ENCODE results near the gene STRN3. TPM values are rescaled to one million over a fixed set of nuclear protein-coding genes. Genes with fewer than 3 reads are reported as not detected.

Gene STRN3
- total and polyA plus RNA-seq, 2 of the 8 experiments (the other 6 are each of a cell fraction or from before 2014, with no cell fraction given): 8.7 to 38.1 TPM

DNA sequence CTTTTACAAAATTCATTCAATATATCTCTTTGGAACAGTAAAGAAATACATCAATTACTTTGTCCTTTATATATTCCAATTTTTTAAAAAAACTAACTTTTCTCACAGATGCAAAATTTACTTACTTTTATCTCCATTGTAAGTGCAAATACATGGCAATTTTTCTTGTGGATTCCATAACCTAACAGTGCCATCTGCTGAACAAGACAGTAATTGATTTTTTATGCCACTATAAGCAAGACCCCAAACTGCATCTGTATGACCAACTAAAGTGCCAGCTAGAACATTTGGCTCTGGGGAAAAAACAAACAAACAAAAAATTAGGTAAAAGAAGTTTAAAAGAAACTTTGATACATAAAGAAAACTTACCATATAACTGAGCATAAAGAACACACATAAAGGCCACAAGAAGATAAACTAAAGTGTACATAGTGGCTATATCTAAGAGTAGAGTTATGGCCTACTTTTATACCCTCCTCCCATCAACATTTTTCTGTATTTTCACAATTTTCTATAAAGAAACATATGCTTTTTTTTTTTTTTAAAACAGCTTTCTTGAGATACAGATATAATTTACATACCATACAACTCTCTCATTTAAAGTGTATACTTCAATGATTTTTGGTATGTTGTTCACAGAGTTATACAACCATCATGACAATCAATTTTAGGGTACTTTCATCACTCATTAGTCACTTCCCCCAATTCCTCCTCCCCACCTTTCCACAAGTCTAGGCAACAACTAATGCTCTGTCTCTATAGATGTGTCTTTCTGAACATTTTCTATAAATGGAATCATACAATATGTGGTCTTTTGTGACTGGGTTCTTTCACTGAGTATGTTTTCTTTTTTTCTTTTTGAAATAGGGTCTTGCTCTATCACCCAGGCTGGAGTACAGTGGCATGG lies 119.2 kb downstream of the STRN3 start:
- Histone ChIP-seq H2BK12ac (ENCODE audit: low read depth, low read length) (no peak overlapping the region), H3K18ac (ENCODE audit: extremely low read depth, low read length) (no peak overlapping the region), H2BK120ac (replicated peaks; ENCODE audit: low read depth, low read length) (no peak overlapping the region), H2BK5ac (ENCODE audit: low read depth, low read length) (no peak overlapping the region), H4K5ac (ENCODE audit: insufficient read length, low read depth, low read length) (no peak overlapping the region), H3K27me3 (replicated peaks in 1 of 4; ENCODE audit: control insufficient read depth in 3 of 4, extremely low read depth in 1 of 4, insufficient read depth in 3 of 4, low read length in 3 of 4) (no peaks in the 10 kb centered on the region), H3K4me1 (replicated peaks in 1 of 4; ENCODE audit: control insufficient read depth in 3 of 4, insufficient read depth in 4 of 4, low read length in 3 of 4) (no peaks in the 10 kb centered on the region), H4K8ac (ENCODE audit: extremely low read depth, insufficient read depth, low read length) (no peak overlapping the region), H3K23me2 (ENCODE audit: low read depth, low read length) (no peaks in the 10 kb centered on the region), H2BK15ac (ENCODE audit: low read length) (no peak overlapping the region), H3K79me1 (ENCODE audit: low read depth, low read length) (no peaks in the 10 kb centered on the region), H3K79me2 (ENCODE audit: control insufficient read depth in 1 of 2, insufficient read depth in 2 of 2, low read length in 2 of 2) (no peaks in the 10 kb centered on the region), H4K20me1 (replicated peaks in 1 of 2; ENCODE audit: control insufficient read depth in 1 of 2, insufficient read depth in 2 of 2, low read length in 2 of 2) (no peaks in the 10 kb centered on the region), H3K27ac (ENCODE audit: low read depth, low read length) (no peak overlapping the region), H3K4me2 (ENCODE audit: insufficient read depth in 1 of 2, low read depth in 2 of 2, low read length in 2 of 2) (no peak overlapping the region), H3K36me3 (ENCODE audit: control insufficient read depth in 2 of 4, insufficient read depth in 4 of 4, low read length in 3 of 4) (peaks cover 0 to 52% (median 5%) of the 10 kb centered on the region in 4 experiments; a peak in 5 of 8 replicates), H3K56ac (replicated peaks; ENCODE audit: insufficient read length, low read depth, low read length) (no peak overlapping the region), H3K9me3 (ENCODE audit: insufficient read depth in 2 of 2, low read depth in 1 of 2, low read length in 1 of 2) (no peaks in the 10 kb centered on the region), H3K4me3 (ENCODE audit: extremely low read depth in 1 of 4, insufficient read depth in 2 of 4, low read depth in 3 of 4, low read length in 4 of 4) (no peak overlapping the region), H3K9ac (replicated peaks in 1 of 4; ENCODE audit: extremely low read depth in 1 of 4, low read depth in 3 of 4, low read length in 3 of 4) (no peak overlapping the region), H2AFZ (ENCODE audit: low read length) (no peak overlapping the region), H2BK20ac (ENCODE audit: low read length) (no peak overlapping the region), H3K4ac (replicated peaks; ENCODE audit: insufficient read length, low read depth, low read length) (no peak overlapping the region), H4K91ac (replicated peaks; ENCODE audit: insufficient read length, low read length) (no peak overlapping the region), H3K14ac (ENCODE audit: insufficient read length) (no peak overlapping the region), H3K23ac (ENCODE audit: insufficient read length) (no peak overlapping the region), H2AK5ac (ENCODE audit: low read depth, low read length) (no peak overlapping the region)
- DNase-seq (ENCODE audit: low read depth in 1 of 2, low spot score in 2 of 2) (no peak), FAIRE-seq (no peak)
- ChIA-PET CTCF (ENCODE audit: partially characterized antibody) (interaction anchor here (1.1 to 1.3 kb wide), 2 partner anchors 27 to 150 kb away, joined by 4 to 6 read pairs; no protein-coding TSS in a partner anchor), POLR2A (ENCODE audit: partially characterized antibody) (interaction anchor here (0.7 kb wide), 1 partner anchor 289 kb away, joined by 3 read pairs; no protein-coding TSS in a partner anchor)
- no peak for TF ChIP-seq SAP30 (IDR thresholded peaks at IDR 0.05; ENCODE audit: insufficient read depth, insufficient replicate concordance, low read length)
- TF ChIP-seq CREB1 (IDR thresholded peaks at IDR 0.05): no peak
- no peak for TF ChIP-seq EGR1 (IDR thresholded peaks at IDR 0.05; ENCODE audit: borderline replicate concordance, low read depth, low read length)
- no peak for TF ChIP-seq USF2 (IDR thresholded peaks at IDR 0.05; ENCODE audit: low read length)
- TF ChIP-seq TEAD4 (IDR thresholded peaks at IDR 0.05; ENCODE audit: low read depth, low read length): no peak
- no peak for TF ChIP-seq CBX8 (IDR thresholded peaks at IDR 0.05; ENCODE audit: borderline replicate concordance, low read depth, low read length)
- TF ChIP-seq JUND (IDR thresholded peaks at IDR 0.05; ENCODE audit: low read length): no peak
- no peak for TF ChIP-seq TBP (IDR thresholded peaks at IDR 0.05; ENCODE audit: low read depth, low read length)
- TF ChIP-seq GABPA (IDR thresholded peaks at IDR 0.05; ENCODE audit: borderline replicate concordance, insufficient read depth, low read length): no peak
- TF ChIP-seq HDAC6 (IDR thresholded peaks at IDR 0.05; ENCODE audit: low read depth, low read length): no peak
- no peak for TF ChIP-seq JUN (IDR thresholded peaks at IDR 0.05; ENCODE audit: low read depth, low read length)
- TF ChIP-seq E2F6 (IDR thresholded peaks at IDR 0.05): no peak

All from H1 (cell line).